NCI-H69 (cell line): ENCODE data around the gene GMCL2.
A peak's percentile ranks its signal among the peaks of the same experiment; 100 is the strongest.
"Not testable (repeated sequence)": the region's sequence is repeated elsewhere in the genome, so short reads cannot be mapped to it uniquely, and the experiment has no call there.

Experiments used
- DNase-seq: peaks from one replicate; lab custom pipeline; 2025; lab: John Stamatoyannopoulos, UW

Gene GMCL2, protein sequence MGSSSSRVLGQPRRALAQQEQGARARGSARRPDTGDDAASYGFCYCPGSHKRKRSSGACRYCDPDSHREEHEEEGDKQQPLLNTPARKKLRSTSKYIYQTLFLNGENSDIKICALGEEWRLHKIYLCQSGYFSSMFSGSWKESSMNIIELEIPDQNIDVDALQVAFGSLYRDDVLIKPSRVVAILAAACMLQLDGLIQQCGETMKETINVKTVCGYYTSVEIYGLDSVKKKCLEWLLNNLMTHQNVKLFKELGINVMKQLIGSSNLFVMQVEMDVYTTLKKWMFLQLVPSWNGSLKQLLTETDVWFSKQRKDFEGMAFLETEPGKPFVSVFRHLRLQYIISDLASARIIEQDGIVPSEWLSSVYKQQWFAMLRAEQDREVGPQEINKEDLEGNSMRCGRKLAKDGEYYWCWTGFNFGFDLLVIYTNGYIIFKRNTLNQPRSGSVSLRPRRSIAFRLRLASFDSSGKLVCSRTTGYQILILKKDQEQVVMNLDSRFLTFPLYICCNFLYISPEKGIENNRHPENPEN

DNA sequence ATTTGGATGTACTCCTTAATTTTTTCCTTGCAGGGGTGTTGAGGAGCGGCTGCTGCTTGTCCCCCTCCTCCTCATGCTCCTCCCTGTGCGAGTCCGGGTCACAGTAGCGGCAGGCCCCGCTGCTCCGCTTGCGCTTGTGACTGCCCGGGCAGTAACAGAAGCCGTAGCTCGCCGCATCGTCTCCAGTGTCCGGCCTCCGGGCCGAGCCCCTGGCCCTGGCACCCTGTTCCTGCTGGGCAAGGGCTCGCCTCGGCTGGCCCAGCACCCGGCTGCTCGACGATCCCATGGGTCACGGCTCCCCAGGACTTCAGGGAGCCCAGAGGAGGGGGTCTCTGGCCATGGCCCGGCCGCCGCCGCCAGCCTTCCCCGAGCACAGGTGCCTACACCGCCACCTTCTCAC, at the start of gene GMCL2:
GMCL2 (minus strand) TSS at position 358 of the 400 bp plus-strand sequence; CDS start at position 286, 72 bp downstream.
- no peak for DNase-seq

DNA sequence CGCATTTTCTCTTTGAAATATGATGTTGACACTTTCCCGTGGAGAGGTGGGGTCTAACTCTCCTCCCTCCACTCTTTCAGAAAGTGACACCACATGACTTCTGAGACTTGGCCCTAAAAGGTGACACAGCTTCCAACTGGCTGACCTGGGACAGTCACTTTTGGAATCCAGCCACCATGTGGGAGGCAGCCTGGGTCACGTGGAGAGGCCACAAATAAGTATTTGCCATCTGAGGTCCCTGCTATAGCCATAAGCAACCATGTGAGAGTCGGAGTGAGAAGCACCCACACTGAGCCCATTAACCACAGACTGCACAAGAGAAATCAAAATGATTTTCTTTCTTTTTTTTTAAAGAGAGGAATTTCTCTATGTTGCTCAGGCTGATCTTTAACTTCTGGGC, 49.5 kb upstream of the GMCL2 start:
- no peak for DNase-seq

DNA sequence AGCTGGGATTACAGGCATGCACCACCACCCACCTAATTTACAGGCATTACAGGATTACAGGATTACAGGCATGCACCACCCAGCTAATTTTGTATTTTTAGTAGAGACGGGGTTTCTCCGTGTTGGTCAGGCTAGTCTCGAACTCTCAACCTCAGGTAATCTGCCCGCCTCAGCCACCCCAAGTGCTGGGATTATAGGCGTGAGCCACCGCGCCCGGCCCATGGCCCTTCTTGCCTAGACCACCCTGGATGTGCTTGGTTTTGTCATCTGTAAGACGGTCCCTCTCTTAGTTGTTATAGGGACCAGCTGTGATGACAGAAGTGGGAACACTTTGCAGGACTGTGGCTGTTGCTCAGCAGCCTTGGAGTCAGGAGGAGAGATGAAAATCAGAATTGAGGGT, 49.0 kb upstream of the GMCL2 start:
- no peak for DNase-seq

DNA sequence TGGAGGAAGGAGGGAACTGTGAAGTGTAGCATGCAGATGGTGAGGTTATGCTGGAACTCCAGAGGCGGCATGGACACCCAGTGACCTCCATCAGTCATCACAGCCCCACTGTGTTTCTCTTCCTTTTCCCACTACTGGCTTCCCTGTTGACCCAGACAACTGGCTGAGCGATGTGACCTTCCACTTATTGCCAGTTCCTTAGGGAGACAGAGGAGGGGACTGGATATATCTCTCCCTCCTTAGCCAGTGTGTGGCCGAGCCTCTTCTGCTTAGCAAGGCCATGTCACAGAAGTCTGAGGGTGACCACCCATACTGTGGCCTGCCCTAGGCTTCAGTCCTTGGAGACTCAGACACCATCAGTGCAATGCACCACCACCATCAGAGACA, 48.4 kb upstream of the GMCL2 start:
- DNase-seq: no peak

DNA sequence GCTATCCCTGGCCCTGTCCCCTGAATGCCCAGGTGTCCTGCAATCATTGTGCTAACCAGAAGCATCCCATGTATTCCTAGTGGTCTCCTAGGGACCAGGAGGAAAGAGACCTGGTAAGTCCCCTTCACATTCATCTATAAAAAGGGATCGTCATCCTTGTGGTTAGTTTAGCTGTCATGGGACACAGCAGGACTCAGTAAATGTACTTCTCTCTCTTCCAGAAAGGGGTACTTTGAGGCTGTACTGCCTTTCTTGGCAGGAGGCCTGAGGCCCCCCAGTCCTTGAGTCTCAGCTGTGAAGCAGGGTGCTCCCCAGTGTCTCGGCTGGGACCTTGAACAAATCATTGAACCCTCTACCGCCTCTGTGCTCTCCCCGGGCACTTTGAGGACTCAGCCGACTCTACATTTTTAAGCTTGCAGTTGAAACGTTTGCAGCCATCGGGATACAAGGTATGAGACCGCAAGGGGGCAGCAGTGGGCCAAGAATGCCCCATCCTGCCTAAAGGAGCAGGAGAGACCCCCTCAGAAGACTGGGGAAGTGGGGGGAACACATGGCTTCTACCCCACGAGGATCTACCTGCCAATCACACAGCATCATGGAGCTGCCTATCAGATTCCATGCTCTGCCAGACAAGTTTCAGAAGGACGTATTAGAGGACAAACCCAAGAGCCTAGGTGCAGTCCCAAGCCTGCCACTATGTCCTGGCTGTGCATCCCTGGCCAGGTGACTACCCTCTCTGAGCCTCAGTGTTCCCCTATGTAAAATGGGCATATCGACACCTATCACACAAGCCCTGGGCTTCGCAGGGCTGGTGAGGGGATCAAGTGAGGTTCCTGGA, 47.8 kb upstream of the GMCL2 start:
- DNase-seq: peak; percentile 70

DNA sequence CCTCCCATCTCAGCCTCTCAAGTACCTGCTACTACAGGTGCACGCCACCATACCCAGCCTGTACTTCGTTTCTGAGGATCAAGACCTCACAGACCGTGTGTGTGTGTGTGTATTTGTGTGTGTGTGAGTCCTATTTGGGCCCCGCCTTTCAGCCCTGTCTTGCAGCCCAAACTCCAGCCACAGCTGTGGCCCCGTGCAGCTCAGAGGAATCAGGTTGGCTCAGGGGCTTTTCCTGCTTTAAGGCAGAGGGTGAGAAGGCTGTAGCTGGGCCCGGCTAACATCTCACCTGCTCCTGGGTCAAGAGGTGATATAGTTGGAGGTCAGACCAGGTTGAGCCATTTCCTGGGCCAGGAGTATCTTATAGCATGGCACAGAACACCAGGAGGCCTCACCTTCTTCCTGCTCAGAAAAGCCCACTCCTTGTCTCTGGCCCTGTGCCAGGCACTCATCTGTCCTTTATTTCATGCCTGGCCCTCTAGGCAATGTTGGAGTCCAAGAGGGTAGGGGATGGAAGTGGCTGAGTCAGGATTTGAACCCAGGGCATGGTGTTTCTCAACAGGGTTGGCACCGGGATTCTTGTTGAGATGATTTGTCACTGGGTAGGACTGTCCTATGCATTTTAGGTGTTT, 47.1 kb upstream of the GMCL2 start:
- peak; percentile 48 for DNase-seq

DNA sequence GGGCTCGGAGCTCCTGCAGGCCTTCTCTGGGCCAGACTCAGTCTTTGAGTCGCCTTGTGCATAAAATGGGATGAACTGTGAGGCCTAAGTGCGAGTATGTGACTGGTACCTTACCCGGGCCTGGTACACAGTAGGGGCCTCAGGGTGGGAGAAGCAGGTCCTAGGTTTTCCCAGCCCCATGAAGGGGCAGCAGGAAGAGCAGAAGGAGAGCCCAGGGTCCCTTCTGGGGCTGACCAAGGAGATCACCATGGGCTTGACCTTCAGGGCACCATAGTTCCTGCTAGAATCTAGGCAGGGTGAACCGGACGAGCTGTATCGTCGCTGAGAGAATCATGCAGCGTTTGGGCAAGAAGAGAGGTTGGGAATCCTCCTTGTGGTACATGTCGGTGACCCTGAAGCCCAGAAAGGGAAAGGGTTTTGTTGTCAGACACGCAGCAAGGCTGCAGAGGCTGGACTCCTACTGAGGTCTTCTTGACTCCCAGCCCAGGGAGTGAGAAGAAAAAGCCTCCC, 45.8 kb upstream of the GMCL2 start:
- DNase-seq: no peak

DNA sequence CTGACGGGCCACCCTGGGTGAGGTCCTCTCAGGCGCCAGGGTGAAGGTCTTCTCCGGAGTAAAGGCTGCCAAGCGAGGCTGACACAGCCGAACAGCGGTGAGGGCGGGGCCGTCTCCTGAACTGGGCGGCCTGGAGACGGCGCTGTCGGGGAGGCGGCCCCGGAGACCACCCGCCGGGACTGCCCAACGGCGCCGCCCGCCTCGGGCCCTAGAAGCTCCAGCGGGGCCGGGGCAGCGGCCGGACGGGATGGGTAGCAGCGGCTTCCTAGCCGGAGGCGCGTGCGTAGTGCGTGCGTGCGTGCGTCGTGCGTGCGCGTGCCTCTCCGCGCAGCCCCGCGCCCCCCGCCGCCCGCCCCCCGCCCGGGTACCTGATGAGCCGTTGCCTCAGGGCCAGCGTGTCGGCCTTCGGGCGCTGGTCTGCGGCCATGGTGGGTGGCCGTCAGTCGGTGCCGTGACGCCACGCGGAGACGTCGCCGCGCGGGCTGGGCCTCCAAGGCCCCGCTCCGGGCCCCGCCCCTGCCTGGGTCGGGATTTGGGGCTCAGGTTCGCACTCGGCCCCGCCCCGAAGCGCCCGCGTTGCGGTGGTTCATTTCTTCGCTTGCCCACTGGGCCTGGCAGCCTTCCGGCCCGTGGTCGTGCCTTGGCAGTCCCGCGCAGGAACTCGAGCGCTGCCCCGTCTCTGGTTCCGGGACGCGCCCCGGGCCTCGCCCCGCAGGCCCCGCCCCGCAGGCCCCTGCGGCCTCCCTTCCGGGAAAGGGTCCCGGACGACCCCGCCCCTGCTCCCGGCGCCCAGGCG, 45.2 kb upstream of the GMCL2 start, which contains the start of gene PHYKPL:
PHYKPL (minus strand) TSS at position 679 of the 796 bp plus-strand sequence; CDS start at position 427, 252 bp downstream.
- DNase-seq: peak; percentile 86

DNA sequence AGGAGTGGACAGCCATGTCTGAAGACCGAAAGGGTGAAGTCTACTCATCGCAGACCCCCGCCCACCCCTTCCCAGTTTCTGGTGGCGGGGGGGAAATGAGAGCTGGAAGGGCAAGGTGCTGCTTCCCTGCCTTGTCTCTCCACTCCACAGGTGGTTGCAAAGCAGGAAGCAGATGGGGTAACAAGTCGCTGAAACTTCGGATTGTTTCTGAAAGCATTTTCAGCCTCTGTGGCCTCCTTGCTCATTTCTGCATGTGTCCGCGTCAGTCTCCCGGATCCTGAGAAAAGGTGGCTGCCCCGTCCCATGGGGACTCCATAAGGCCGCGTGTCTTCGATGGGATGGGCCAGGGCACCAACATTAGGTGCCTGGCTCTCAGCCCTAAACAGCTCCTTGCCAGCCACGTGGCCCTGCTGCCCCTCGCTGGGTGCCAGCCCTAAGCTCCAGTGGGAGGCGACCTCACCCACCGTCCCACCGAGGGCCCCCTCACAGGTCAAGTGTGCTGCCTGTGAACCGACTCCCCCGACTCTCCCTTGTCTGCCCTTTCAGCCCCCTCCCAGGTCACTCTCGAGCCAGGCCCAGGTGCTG, 44.5 kb upstream of the GMCL2 start:
- peak; percentile 44 for DNase-seq

DNA sequence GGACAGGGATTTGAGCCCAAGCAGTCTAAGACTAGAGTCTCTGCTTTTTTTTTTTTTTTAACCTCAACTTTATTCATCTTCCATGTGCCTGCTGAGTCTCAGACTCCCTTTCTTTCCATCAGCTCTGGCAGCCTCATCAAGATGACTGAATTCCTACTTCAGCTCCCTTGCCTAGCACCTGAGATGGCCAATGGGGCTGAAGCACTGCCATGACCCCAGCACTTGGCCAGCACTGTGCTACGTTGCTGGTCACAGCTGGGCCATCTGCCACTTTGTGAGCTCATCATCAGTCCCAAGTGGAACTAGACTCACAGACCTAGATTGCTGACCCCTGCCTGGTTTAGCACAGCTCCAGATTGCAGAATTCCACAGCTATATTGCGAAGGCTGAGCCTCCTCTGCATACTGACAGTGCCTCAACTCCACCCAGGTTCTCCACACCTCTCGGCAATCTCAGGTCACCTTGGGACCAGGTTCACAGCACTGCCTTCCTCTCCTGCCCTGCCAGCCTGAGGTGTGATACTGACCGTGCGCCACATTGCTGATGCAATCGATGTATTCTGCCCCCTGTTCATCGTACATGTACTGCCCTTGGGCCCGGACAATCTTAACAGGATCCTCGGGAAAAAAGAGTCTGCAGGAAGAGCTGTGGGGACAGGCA, 43.8 kb upstream of the GMCL2 start:
- no peak for DNase-seq

DNA sequence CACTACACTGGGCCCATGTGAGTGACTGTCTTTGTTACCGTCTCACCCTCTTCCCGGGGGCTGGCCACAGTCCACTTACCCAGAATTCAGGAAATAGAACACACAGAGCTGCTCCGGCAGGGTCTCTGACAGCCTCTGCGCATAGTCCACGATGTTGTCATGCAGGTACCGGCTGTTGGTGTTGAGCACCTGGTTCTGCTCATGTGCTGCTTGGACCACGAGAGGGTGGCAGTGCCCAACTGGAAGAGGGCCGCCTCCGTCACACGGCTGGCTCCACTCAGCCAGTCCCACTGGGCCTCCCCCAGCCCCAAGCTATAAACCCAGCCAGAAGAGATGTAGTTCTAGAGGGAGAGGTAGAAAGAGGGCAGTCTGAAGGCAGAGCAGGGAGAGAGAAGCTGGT, 42.7 kb upstream of the GMCL2 start:
- DNase-seq: no peak

DNA sequence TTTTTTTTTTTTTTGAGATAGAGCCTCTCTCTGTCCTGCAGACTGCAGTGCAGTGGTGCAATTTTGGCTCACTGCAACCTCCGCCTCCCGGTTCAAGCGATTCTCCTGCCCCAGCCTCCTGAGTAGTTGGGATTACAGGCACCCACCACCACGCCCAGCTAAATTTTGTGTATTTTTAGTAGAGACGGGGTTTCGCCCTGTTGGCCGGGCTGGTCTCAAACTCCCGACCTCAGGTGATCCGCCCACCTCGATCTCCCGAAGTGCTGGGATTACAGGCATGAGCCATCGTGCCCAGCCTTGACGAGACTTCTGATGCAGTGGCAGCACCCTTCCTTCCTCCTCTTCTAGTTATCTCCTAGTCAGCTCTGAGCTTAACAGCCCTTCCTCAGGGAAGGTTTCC, 41.9 kb upstream of the GMCL2 start:
- not testable (repeated sequence) for DNase-seq

DNA sequence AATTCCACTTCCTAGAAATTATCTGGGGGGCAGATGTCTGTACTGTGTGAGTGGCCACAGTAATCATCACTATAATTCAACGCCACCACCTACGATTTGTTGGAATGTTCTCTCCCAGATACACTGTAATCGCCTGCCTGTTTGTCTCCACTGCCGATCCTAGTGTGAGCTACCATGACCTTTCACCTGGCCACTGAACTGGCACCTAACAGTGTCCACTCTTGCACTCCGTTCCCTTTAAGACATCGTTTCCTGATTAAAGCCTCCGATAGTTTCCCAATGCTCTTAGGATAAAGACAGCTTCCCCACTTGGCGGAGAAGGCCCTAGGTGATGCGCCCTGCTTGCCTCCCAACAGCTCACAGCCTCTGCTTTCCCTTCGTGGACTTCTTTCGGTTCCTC, 41.4 kb upstream of the GMCL2 start:
- DNase-seq: no peak

DNA sequence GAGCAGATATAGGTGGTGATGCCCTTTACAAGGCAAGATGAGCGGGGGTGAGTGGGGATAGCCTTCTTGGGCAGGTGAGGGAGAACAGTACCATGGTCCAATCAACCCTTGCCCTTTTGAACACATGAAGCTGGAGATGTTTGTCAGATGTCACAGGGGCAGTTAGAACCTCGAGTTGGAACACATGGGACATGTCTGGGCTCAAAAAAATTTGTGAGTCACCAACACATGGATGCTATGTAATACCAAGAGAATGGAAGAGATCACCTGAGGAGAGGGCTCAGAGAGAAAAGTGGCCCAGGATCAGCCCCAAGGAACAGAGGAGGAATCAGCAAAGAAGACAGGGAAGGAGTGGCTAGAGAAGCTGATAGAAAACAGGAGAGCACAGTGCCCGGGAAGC, 40.8 kb upstream of the GMCL2 start:
- DNase-seq: no peak

DNA sequence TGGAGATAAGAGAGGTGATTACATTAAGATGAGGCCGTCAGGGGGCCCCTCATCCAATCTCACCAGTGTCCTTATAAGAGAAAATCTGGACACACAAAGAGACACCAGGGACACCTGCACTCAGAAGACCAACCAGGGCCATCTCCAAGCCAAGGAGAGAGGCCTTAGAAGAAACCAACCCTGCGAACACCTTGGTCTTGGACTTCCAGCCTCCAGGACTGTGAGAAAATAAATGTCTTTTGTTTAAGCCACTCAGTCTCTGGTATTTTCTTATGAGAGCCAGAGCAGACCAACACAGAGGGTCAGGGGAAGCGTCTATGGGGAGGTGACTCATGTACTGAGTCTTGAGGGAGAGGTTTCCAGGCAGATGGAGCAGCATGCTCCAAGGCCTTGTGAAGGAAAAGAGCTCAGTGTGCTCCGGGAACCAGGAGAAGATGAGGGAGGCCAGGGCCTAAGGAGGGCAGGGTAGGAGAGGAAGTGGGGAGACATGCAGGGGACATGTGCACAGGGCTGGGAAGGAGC, 40.0 kb upstream of the GMCL2 start:
- DNase-seq: no peak

DNA sequence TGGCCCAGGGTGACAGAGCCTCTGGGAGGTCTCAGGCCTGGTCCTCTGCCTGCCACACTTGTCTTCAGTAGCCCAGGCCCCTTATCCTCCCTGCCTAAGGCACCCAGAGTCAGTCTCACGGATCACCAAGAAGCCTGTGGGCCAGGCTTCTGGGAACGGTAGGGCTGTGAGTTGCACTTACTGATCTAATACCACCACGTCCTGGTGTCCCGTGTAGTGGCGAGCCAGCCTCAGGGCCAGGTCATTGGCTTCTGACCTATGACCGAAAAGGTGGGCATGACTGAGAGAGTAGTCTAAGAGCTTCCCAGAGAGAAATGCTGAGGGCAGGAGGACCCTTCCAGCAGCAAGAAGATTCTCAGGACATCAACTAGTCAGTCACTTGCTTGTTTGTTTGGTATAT, 38.0 kb upstream of the GMCL2 start:
- DNase-seq: no peak

DNA sequence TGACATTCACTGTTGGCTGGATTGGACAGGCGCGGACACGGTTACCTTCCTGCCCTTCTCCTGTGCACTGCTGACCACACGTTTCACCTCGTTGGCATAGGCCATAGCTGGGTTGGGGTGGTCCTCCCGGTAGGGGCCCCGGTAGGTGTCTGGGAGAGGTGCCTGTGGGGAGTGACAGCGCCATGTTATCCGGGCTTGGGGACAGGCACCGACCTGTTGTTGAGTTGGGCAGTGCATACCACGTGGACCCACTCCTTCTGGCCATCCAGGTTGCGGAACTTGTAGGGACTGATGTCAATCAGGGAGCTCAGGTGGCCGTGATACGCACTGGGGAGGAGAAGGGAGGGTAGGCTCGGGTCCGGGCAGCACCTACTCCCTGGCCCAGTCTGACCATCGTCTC, 37.2 kb upstream of the GMCL2 start:
- no peak for DNase-seq

DNA sequence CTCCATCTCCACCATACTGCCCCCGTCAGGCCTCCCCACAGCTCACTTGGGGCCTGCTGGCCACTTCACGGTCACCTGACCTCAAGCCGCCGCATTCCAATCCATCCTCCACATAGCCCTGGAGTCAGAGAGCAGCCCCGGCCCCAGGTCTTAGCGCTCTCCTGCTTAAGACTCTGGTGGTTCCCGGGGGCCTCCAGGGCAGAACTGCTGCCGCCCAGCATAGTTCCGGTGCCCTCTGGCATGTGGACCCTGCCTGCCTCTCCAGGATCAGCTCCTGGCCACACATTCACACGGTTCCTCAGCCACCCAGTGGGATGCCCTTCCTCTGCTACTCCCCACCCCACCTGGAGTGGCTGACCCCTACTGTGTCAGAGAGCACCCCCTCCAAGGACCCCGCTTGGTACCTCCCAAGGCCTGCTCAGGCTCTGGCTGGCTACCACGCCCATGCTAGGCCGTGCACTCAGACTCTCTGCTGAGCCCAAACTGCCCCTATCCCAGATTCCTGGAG, 36.7 kb upstream of the GMCL2 start:
- DNase-seq: no peak

DNA sequence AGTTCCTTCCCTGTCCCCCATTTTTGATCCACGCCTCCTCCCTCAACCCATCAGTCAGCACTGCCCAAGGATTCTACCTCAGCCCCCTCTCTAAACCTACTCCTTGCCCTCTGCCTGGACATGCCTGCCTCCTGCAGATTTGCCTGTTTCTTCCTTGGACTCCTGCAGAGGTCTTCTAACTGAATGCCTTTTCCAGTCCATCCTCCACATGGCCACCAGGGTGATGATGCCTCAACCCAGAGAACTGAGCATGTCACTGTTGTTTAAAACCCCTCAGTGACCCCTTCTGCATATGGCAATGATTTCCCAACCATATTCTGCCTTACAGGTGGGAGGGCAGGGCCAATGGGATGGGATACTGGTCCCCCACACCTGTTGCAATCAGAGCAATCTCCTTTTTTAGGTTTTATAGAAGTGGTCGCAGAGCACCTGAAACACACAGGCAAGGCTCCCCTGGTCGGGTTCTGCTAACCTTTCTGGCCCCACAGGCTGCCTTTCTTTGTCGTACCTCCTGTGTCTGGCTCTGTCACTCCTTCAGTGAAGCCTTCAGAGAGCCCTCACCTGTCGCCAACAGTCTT, 36.1 kb upstream of the GMCL2 start:
- no peak for DNase-seq

DNA sequence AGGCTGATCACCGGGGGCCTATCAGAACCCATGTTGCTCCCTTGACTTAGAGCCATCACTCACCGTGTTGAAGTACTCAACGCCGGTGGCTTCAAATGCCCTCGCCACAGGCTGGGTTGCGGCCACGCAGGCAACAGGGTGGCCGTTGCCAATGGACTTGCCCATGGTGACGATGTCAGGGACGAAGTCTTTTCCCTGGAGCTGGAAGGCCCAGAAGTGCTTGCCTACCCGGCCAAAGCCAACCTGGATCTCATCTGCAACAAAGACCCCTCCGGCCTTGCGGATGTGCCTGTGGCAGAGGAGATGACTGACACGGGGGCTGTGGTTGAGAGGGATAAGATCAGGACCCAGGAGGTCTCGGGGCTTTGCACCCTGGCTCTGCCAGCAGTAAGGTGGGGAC, 35.1 kb upstream of the GMCL2 start:
- no peak for DNase-seq
